PC-9 (cell line): ENCODE measurements around the gene SPATA2. TPM values are rescaled to one million over a fixed set of nuclear protein-coding genes. Genes with fewer than 3 reads are reported as not detected.

Experiments
- BruUV-seq: library from RNA; stranded (reverse); fragments of 400-500 nt; replicated peaks from 2 replicates; lab custom pipeline; 2021; lab: Mats Ljungman, UMichigan
- CTCF ChIA-PET: fragments of 300-600 bp; sonication (Branson Sonifier 250); formaldehyde crosslinking; loops from one replicate; lab custom pipeline; 2022; ENCODE audit warnings: antibody characterized with exemption; lab: Charles Lee
- POLR2A ChIA-PET: fragments of 300-600 bp; sonication (Branson Sonifier 250); formaldehyde crosslinking; loops from one replicate; lab custom pipeline; 2022; ENCODE audit warnings: antibody characterized with exemption; ENCODE audit not compliant: unreplicated experiment; lab: Charles Lee
- DNase-seq, 2 experiments: peaks; one replicate each; pipeline versions ENCODE4 v3.0.0 to v3.0.0-alpha.2; 2015 to 2022; ENCODE audit warnings: mixed read lengths in 1 of 2
- H2AFZ ChIP-seq: fragments of 200-600 bp; sonication (generic); 2 replicates; pipeline ENCODE4 v1.8.1; 2017; ENCODE audit warnings: antibody characterized with exemption
- H3F3A ChIP-seq: fragments of 200-600 bp; sonication (generic); 2 replicates; pipeline ENCODE4 v1.8.1; 2017; ENCODE audit warnings: antibody characterized with exemption, mild to moderate bottlenecking, low read depth; ENCODE audit not compliant: insufficient read depth
- H3K27ac ChIP-seq: fragments of 200-600 bp; sonication (generic); 2 replicates; pipeline ENCODE4 v1.6.1; 2016; ENCODE audit warnings: mixed run types
- H3K27me3 ChIP-seq: fragments of 200-600 bp; sonication (generic); 2 replicates; pipeline ENCODE4 v1.6.1; 2016; ENCODE audit warnings: low read depth, mixed run types; ENCODE audit not compliant: insufficient read depth
- H3K36me3 ChIP-seq: fragments of 200-600 bp; sonication (generic); 2 replicates; pipeline ENCODE4 v1.6.1; 2016; ENCODE audit warnings: low read depth, mixed run types
- H3K4me1 ChIP-seq: fragments of 200-600 bp; sonication (generic); replicated peaks from 2 replicates; pipeline ENCODE4 v1.6.1; 2016; ENCODE audit warnings: mixed run types; ENCODE audit not compliant: insufficient read depth
- H3K4me2 ChIP-seq: fragments of 200-600 bp; sonication (generic); 2 replicates; pipeline ENCODE4 v1.6.1; 2017; ENCODE audit warnings: mixed run types
- H3K4me3 ChIP-seq: fragments of 200-600 bp; sonication (generic); 2 replicates; pipeline ENCODE4 v1.6.1; 2016; ENCODE audit warnings: mixed run types
- H3K79me2 ChIP-seq: fragments of 200-600 bp; sonication (generic); 2 replicates; pipeline ENCODE4 v1.6.1; 2017; ENCODE audit warnings: low read depth, mixed run types
- H3K9me2 ChIP-seq: fragments of 200-600 bp; sonication (generic); 2 replicates; pipeline ENCODE4 v1.8.1; 2017; ENCODE audit warnings: mild to moderate bottlenecking; ENCODE audit not compliant: insufficient read depth
- H3K9me3 ChIP-seq: fragments of 200-600 bp; sonication (generic); 2 replicates; pipeline ENCODE4 v1.8.1; 2016; ENCODE audit warnings: low read depth; ENCODE audit not compliant: insufficient read depth
- H4K20me1 ChIP-seq: fragments of 200-600 bp; sonication (generic); 2 replicates; pipeline ENCODE4 v1.8.1; 2017; ENCODE audit not compliant: insufficient read depth
- CTCF ChIP-seq: fragments of 200-600 bp; sonication (generic); conservative IDR thresholded peaks from 2 replicates; pipeline ENCODE4 v1.6.1; 2017; ENCODE audit warnings: mixed run types, antibody characterized with exemption, mild to moderate bottlenecking, moderate library complexity
- EZH2 ChIP-seq: fragments of 200-600 bp; sonication (generic); IDR thresholded peaks from 2 replicates; pipeline ENCODE4 v1.8.0; 2017; ENCODE audit warnings: antibody characterized with exemption, low read depth
- intact Hi-C: fragments of 100-400 bp; cut with micrococcal nuclease; formaldehyde crosslinking; loops from one replicate; pipeline ENCODE4 v1.10.0; 2022; ENCODE audit not compliant: unreplicated experiment
- total RNA-seq: library from RNA; stranded (reverse); gene quantifications from 2 replicates; pipeline ENCODE4 v1.2.3, GENCODE V29; 2021

The SPATA2 gene
- total RNA-seq, 1 experiment from 2014 or later, result 10.9 TPM

DNA sequence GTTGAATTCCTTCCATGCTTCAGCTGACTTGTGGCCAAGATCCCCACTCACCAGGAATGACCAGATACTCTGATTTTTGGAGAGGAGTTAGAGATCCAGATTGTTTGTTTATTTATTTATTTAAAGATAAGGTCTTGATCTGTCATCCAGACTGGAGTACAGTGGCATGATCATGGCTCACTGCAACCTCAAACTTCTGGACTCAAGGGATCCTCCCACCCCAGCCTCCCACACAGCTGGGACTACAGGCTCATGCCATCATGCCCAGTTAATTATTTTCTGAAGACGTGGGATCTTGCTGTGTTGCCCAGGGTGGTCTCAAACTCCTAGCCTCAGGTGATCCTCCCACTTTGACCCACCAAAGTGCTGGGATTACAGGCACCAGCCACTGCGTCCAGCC, 4.1 kb upstream of the SPATA2 start:
- Histone ChIP-seq H3F3A (peaks cover 39% of the 10 kb centered on the region), H4K20me1 (no peaks in the 10 kb centered on the region), H3K4me1 (peaks cover 18% of the 10 kb centered on the region), H3K4me2 (no peak overlapping the region), H2AFZ (no peak overlapping the region), H3K4me3 (no peak overlapping the region), H3K27ac (no peak overlapping the region), H3K36me3 (no peaks in the 10 kb centered on the region), H3K9me2 (no peaks in the 10 kb centered on the region), H3K79me2 (peaks cover 9% of the 10 kb centered on the region), H3K27me3 (no peaks in the 10 kb centered on the region), H3K9me3 (no peaks in the 10 kb centered on the region)
- TF ChIP-seq CTCF (no peak), EZH2 (no peak)
- BruUV-seq, result no TSS peak
- DNase-seq, result no peak
- intact Hi-C loops, result loop anchor here (5.0 kb wide), 1 partner anchor 248 kb away; no protein-coding TSS in a partner anchor
- ChIA-PET POLR2A (no interaction called here), CTCF (no interaction called here)

DNA sequence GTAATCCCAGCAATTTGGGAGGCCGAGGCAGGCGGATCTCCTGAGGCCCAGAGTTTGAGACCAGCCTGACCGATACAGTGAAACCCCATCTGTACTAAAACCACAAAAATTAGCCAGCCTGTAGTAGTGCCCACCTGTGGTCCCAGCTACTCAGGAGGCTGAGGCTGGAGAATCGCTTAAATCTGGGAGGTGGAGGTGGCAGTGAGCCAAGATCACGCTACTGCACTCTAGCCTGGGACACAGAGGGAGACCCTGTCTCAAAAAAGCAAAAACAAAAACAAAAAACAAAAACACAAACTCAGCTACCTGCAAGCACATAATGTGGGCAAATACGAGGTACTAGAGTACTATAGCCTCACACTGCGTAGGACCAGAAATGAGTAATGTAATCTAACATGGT, 3.7 kb upstream of the SPATA2 start:
- Histone ChIP-seq H3K9me2 (no peaks in the 10 kb centered on the region), H3K4me2 (no peak overlapping the region), H3K9me3 (no peaks in the 10 kb centered on the region), H4K20me1 (0 out of 2 replicates have a peak, but pooled peaks cover 2% of the 10 kb centered on the region), H3F3A (peaks cover 39% of the 10 kb centered on the region), H2AFZ (no peak overlapping the region), H3K27me3 (no peaks in the 10 kb centered on the region), H3K4me3 (no peak overlapping the region), H3K4me1 (peaks cover 23% of the 10 kb centered on the region), H3K79me2 (peaks cover 13% of the 10 kb centered on the region), H3K36me3 (no peaks in the 10 kb centered on the region), H3K27ac (no peak overlapping the region)
- POLR2A ChIA-PET, result no interaction called here
- TF ChIP-seq CTCF, result no peak
- TF ChIP-seq EZH2, result no peak
- CTCF ChIA-PET, result no interaction called here
- no TSS peak for BruUV-seq
- no peak for DNase-seq
- intact Hi-C loops, result loop anchor here (5.0 kb wide), 1 partner anchor 248 kb away; no protein-coding TSS in a partner anchor

- ChIA-PET POLR2A (no interaction called here), CTCF (no interaction called here)
- Histone ChIP-seq H3K4me2 (no peak overlapping the region), H2AFZ (no peak overlapping the region), H3K9me3 (no peaks in the 10 kb centered on the region), H3F3A (peaks cover 37% of the 10 kb centered on the region), H3K79me2 (peaks cover 19% of the 10 kb centered on the region), H3K9me2 (no peaks in the 10 kb centered on the region), H3K27ac (no peak overlapping the region; the same call in 1 of the 2 replicates), H3K4me3 (no peak overlapping the region), H3K36me3 (no peaks in the 10 kb centered on the region), H4K20me1 (0 out of 2 replicates have a peak, but pooled peaks cover 8% of the 10 kb centered on the region), H3K4me1 (peaks cover 28% of the 10 kb centered on the region), H3K27me3 (no peaks in the 10 kb centered on the region)
- BruUV-seq, result no TSS peak
- no peak for TF ChIP-seq CTCF
- no peak for TF ChIP-seq EZH2
- intact Hi-C loops, result loop anchor here (5.0 kb wide), 1 partner anchor 249 kb away; no protein-coding TSS in a partner anchor
- DNase-seq, result no peak
These were observed 3.1 kb upstream of the SPATA2 start for GRCh38 chr20:49918446-49918845.
